ENCODE measurements around the gene SPATA20.

SPATA20 gene

DNA sequence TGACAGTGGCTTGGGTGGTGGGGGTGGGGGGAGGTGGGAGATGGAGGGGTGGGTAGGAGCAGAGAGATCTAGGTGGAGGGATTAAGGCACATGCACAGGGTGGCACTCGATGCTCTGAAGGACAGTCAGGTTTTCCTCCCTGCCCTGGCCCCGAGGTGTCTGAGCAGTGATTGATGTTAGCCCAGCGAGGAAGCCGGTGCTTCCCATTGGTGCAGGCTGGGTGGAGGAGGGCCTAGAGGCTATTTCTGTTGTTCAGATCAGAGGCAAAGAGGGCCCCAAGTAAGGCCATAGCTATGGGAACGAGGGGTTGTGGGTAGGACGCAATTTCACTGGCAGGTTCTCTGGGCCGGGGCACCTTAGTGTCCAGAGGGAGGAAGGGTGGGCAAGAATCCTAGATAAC lies 36.7 kb downstream of the SPATA20 start:
- no peak for DNase-seq

GRCh38 chr17:50584116-50584515 lies 37.1 kb downstream of the SPATA20 start:
- no peak for DNase-seq

DNA sequence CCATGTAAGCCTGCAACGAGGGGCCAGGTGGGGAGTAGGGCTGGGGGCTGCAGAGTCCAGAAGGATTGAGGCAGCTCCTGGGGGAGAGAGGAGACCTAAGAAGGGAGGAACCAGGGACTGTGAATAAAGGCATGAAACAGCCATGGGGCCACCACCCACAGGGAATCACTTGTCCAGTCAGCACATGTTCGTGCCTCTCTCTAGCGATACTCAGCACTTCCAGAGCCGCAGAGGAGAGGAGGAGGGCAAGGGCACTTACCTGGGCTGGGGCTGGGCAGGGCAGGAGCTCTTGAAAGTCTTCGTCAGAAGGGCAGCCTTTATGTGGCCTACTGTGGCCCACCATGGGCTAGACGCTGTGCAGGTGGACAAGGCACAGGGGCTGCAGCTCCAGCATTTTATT lies 37.8 kb downstream of the SPATA20 start:
- no peak for DNase-seq

- DNase-seq = no peak
Measured at GRCh38 chr17:50585346-50585745, 38.4 kb downstream of the SPATA20 start.

DNA sequence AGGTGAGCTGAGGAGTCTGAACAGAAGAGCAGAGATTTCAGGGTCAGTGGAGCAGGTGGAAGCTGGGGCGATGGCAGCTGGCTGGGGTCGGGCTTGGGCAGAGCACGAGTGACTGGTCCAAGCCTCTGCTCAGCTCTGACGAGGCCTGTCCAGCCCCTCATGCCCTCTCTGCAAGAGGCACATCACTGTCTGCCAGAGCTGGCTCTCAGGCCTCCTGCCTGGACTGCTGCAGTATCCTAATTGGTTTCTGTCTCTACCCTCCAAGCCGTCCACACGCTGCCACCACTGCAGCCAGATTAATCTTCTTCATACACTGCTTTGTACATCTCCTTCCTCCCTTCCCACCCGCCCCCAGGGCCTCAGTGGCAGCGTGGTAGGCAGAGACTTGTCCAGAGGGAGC lies 38.9 kb downstream of the SPATA20 start:
- no peak for DNase-seq

- no peak for DNase-seq
Measured at GRCh38 chr17:50586421-50587247, 39.7 kb downstream of the SPATA20 start.

DNA sequence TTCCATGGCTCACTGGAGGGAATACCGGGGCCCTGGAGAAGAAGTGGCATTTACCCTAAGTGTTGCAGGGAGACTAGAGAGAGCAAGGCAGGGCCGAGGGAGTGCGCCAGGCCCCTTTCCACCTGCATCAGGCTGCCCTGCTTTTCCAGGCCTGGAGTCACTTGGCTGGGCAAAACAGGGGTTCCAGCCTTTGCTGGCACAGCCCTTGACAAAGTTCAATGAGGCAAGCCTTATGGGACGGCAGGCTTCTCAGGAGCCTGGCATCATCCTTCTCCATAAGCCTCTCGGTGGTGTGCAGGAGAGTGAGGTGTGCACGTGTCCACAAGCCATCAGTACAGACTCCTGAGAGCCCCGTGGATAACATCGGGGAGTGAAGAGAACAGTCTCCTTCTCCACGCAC lies 40.6 kb downstream of the SPATA20 start:
- no peak for DNase-seq

DNA sequence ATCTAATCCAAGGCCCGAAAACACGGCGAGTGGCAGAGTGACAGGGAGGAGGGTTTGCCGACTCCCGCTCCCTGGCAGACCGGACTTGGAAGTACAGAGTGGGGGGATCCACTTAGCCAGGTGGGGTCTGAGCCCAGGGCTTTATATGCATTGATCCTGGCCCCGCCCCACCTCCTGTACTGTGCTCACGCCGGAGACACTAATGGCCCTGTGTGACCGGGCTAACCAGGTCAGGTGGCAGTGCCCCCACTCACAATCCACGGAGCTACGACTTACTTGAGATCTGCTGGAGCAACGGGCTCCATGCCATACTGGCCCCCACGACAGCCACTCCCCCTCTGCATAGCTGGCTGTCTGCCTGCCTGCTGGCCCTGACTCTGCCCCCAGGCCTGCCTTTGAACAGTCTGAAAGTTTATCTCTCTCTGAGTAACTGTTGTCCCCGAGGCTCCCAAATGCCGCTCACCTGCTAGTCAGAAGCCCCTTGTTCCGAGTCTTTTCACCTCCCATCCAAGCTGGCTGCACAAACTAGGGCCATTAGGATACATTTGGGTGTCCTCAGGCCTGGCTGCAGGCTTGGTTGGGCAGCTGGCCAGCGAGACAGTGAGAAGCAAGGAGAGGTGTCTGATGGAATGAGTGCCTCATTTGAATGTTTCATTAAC lies 41.5 kb downstream of the SPATA20 start:
- no peak for DNase-seq

GRCh38 chr17:50589095-50589705 lies 42.2 kb downstream of the SPATA20 start:
- no peak for DNase-seq

- no peak for DNase-seq
Measured at GRCh38 chr17:50590946-50591737, 44.2 kb downstream of the SPATA20 start.

GRCh38 chr17:50593321-50593720 lies 46.3 kb downstream of the SPATA20 start:
- DNase-seq = no peak

DNA sequence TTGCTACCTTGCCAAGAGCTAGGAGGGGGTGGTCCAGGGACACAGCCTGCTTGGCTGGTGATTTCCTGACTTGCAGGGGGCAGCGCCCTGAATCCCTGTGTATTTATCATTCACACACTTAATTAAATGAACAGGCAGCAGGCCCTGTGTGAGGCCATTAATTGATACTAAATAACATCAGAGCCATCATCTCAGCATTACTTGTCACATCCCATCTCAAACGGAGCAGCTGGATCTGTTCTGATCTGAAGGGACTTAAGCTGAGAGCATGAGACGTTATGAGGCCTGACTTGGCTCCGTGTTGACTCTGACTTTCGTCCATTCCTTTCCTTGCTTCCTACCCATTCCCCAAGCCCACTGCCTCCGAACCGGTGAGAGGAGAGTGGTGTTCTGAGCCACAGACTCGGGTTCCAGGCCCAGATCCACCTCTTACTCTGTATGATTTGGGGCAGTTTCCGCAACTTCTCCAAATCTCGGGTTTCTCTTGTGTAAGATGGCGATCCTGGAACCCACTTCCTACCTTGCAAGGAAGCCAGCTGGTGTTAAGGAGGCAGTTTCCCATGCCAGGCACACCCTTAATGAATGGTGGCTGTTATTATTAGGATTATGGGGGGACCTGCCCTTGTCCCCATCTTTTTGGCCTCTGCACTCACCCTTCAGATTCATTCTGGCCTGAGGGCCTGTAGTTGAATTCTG lies 47.3 kb downstream of the SPATA20 start:
- no peak for DNase-seq

GRCh38 chr17:50594892-50595291 lies 47.9 kb downstream of the SPATA20 start:
- DNase-seq = no peak

GRCh38 chr17:50596191-50597037 lies 49.4 kb downstream of the SPATA20 start:
- DNase-seq = no peak

DNA sequence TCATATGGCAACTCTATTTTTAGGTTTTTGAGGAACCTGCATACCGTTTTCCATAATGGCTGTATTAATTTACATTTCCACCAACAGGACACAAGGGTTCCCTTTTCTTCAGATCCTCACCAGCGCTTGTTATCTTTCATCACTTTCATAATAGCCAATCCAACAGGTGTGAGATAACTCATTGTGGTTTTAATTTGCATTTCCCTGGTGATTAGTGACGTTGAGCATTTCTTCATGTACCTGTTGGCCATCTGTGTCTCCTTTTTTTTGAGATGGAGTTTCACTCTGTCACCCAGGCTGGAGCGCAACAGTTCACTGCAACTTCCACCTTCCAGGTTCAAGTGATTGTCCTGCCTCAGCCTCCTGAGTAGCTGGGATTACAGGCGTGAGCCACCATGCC lies 51.5 kb downstream of the SPATA20 start:
- DNase-seq = no peak

- no peak for DNase-seq
Measured at GRCh38 chr17:50599606-50600005, 52.6 kb downstream of the SPATA20 start.

DNA sequence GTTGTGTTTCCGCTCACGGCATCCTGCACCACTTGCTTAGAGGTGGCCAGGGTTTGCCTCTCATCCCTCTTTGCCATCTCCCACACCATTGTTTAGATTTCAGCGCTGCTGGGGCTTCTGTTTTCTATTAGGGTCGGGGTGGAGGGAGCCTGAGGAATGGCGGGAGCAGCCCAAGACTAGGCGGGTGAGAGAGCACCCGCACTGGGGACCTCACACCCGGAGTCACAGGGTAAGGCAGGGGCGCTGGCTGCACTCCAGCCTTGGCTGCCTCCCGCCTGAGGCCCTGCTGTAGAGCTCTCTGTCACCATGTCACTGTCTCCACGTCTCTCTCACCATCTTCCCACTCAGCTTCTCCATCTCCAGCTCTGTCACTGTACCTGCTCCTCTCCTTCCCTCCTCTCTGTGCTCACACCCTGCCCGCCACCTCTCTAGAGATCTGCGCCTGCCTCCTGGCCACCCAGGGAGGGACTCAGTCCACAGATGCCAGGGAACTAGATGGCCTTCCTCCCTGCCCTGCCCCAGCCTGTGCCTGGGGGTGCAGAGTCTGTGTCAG lies 54.9 kb downstream of the SPATA20 start:
- DNase-seq = no peak

GRCh38 chr17:50602836-50603235 lies 55.9 kb downstream of the SPATA20 start:
- no peak for DNase-seq

DNA sequence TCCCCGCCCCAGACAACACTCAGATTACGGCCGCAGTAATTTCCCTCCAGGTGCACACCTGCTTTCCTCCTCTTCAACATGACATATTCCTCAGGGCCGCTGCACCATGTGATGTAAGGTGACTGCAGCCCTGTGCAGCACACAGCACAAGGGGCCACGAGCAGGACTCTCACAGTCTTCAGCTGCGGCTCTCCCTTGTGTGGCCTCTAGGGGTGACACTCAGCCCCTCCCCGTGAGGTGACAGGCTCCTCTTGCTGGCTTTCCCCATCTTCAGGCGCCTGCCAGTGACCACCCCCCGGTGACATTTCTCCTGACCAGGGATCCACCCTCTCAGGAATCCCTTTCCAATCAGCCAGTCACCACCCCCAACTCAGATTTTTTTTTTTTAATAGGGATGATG lies 56.4 kb downstream of the SPATA20 start:
- DNase-seq = no peak

GRCh38 chr17:50604513-50604912 lies 57.5 kb downstream of the SPATA20 start:
- no peak for DNase-seq

- no peak for DNase-seq
Measured at GRCh38 chr17:50605429-50605828, 58.5 kb downstream of the SPATA20 start.
